Activated CD8-positive, alpha-beta memory T cell treated with anti-CD3 and anti-CD28 coated beads, Interleukin-2, amount 50 U/mL, for 1 hour (primary cell): ENCODE results near the gene HOXC11.

Experiments used
- DNase-seq: peaks from one replicate; pipeline ENCODE4 v3.0.0-alpha.2; 2020; ENCODE audit errors: extremely low read depth

The HOXC11 gene

DNA sequence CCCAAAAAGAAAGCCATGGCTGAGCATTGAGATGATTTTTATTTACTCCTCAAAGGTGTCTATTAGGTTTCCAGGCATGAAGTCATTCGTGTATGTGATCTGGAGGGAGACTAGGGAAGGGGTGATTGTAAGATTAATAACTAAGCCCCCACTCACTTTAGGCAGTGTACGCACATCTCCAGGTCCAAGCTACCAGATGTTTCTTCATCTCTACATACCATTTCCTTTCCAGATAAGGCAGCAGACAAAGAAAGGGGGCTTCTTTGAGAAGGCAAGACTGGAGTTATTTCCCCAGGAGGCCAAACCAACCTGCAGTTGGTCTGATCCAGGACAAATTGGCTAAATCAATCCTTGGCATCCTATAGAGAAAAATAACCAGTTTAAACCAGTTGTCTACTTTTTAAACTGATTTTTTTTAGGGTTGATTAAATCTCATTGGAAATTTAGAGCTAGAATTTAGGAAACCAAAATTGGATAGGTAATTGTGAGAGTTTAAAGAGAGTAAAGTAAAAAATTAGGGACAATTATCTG lies 30.4 kb upstream of the HOXC11 start:
- no peak for DNase-seq

DNA sequence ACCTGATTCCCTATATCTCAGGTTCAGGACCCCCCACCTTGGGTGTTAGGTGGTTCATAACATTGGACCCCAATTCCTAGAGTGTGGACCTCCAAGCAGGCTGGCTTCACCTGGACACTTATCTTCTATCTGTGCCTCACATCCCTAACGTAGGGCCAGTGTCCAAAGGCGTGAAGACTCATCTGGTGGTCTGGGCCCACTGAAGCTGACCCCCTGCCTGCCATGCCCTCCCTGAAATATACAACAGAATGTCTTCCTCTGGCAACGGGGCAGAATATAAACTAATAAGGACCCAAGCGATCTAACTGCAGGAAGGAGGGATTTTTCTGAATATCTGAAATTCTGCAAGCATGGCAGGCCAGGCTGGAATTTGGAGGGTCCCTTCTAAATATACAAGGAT lies 28.7 kb upstream of the HOXC11 start:
- no peak for DNase-seq

DNA sequence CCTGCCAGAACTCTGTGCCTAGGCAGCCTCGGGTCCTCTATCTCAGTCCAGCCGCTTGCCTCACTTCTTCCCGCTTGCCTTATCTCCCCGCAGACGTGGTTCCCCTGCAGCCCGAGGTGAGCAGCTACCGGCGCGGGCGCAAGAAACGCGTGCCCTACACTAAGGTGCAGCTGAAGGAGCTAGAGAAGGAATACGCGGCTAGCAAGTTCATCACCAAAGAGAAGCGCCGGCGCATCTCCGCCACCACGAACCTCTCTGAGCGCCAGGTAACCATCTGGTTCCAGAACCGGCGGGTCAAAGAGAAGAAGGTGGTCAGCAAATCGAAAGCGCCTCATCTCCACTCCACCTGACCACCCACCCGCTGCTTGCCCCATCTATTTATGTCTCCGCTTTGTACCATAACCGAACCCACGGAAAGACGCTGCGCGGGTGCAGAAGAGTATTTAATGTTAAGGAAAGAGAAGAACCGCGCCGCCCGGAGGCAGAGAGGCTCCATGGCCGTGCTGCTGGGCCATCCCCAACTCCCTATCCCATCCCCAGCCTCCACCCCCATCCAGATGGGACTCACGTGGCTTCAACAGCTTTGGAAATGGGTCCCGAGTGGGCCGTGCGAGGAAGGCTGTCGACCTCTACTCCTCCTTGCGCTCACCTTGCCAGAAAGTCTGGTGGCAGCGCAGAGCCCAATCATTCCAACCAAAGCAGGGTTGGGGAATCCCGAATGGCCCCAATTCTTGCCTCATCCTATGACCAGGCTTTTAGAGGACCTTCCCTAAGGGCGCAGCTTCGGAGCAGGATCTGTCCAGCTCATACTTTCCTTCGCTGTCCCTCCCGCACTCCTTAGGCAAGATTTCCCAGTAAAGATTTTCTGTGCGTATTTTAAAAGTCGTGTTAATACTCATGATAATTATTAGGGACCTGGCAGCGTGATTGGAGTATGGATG lies 27.7 kb upstream of the HOXC11 start:
- DNase-seq, result no peak

DNA sequence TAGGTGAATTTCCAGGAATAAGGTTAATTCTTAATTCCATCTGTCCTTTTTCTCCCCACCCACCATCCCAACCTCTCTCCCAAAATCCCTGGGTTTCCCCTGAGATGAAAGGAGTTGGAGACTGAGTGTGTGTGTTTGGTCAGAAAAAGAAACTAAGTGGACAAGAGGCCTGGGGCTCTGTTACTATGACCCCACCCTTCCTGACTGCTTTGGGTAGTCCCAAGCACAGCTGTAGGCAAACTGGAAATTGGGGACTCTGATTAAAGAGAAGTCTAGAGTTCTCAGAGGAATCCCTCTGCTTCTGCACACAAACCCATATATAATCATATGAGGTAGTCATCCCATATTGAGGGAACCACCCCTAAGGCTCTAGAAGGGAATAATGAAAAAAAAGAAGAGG lies 25.2 kb upstream of the HOXC11 start:
- DNase-seq, result no peak

DNA sequence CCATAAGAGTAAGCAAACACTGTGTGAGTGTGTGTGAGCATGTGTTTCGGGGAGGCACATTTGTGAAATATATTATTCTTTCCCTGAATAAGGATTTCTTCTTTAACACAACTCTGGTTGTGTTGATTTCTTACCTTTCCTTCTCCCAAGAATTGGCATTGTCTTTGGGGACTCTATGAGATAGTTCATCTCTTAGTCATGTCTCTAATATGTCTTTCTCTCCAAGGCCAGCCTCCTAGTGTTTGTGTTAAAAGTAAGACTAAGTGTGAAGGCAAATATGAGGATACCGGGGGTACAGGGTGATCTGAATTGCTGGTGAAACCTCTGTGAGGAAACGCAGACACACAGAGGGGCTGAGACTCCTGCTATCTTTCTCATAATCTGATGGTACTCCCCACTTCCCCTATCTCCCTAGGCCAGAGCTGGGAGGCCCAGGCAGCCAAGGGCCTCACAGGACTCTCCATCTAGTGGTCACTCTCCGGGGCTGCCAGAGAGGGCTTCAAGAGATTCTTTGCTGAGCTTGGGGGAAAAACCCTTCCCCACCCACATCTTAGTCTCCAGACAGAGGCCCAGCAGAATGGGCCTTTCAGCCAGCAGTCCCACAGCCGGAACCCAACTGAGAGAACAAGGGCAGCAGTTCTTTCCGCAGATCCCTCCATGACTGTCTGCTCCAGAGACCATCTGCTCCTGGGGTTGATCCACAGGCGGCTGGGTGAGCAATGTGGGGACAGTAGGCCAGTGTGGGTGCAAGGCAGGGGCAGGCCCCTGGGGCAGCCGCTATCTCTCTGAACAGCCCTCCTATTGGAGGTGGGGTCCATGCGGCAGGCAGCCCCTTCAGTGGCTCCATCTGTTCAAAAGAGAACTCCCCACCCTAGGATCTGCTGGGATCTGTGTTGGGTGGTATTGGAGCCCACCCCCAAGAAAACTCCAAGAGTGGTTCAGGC lies 24.0 kb upstream of the HOXC11 start:
- no peak for DNase-seq

DNA sequence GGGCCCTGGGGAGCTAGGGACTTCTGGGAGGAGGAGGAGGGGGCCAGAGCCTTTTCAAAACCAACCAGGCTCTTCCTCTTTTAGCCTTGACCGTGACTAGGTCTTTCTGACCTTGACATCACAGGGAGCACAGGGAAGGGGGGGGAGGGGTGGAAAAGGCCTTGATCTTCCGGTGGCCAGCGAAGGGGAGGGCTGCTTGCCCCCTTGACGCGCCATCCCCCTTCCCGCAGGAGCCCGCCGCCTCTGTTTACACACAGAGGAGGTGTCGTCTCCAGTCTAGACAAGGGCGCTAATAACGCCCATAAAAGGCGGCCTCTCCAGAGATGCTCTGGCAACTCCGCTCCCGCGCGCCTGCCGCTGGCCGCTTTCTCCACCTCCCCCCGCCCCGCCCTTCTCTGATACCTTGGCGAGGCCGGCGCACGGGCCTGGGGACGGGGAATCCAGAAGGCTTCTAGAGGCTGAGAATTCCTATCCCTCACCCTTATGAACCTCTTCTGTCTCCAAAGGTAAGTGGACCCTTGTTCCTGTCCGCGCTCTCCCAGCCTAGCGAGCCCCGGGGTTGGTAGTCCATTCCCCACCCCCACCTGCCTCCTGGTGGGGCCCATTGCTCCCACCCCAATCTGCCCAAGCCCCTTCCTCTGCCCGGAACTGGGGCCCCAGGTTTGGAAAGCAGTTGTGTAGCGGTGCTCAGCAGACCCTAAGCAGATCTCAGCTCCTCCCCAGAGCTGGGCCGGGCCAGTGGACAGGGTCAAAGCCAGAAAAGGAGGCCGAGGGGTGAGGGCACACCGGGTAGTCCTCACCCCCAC lies 23.1 kb upstream of the HOXC11 start:
- no peak for DNase-seq

DNA sequence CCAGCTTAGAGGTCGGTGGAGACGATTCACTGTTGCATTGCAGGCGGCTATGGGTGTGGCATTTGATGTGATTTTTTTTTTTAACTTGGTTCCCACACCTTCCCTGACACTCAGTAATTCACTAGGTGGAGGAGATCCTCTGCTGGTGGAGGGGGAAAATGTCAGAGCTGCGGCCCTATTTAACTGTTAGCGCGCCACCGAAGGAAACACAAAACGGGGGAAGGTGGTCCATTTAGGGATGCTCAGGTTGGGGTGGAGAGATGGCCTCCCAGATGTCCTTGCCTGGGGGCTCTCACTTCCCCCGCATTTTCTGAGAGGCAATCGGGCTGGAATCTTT lies 22.5 kb upstream of the HOXC11 start:
- no peak for DNase-seq

DNA sequence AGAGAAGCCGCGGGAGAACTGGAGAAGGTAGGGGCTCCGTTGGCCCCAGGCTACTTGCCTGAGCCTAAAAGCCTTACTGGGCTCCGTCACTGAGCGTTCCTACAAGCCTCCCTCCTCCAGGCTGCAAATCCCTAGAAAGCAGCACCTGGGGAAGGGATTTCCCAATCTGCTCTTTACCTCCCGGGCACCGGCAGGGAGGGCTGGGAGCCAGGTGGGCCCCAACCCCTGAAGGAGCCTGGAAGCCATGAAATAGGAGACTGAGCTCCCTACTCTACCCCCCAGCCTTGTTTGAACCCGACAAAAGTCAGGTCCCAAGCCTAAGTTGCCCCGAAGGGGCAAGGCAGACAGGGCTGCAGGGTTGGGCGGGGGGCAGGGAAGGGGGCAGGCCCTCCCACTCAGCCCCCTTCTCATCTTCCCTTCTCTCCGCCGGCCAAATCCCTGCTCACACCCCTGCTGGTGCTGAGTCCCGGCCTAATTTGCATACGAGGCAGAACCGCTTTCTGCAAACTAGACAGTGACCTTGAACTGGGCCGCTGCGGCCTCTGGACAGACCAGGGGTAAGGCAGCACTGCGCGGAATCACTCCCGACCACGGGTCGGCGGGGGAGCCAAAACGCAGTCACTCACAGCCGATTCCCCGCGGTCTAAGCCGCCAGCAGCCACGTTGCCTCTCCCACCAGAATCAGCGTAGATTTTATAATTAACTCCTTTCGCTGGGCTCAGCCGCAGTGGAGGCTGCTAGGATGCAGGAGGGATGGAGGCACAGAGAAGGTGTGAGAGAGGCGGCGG lies 21.9 kb upstream of the HOXC11 start:
- no peak for DNase-seq

DNA sequence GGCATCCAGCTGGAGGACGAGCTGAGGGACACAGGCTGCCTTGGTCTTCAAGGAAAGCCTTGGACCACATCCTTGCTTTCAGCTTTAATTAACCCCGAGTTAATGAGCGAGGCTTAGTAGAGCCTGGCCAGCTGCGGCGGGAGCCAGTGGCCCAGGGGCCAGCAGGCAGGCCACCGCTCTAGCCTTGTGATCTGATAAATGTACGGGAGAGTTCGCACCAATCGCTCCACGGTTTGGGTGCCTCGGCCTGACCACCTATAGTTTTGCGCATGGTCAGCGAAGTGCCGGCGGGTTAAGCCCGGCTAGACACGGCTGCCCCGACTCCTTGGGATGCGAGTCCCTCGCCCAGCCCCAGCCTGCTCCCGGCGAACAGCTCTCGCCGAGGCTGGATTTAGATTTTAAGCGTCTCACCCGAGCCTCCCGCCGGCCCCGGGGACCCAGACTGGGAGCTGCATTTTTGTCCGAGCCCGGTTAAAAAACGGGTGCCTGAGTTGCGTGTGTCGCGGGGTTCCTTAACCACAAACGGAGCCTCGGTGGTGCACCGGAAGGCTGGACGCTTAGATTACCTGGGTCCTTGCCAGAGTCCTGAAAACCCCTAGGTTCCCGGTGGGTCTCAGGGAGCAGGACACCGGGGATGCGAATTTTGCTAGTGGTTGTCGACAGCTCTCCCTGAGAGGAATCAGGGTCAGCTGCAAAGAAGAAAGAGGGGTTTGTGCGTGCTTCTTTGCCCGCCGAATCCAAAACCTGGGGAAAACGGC lies 21.2 kb upstream of the HOXC11 start:
- no peak for DNase-seq

DNA sequence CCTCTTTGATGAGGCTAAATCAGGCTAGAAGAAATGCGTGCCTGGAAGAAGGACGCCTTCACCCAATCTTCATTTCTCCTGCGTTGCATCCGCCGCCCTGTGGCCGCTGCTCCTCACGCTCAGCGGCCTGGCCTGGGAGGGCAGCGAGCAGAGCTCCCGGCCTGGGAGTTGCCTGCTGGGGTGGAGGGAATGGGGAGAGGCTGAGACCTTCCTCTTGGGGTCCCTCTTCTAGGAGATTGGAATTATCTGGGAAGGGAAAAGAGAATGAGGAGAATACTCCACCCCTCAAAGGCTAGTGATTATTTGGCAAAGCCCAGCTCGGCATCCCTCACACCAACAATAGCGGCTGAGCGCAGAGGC lies 20.6 kb upstream of the HOXC11 start:
- DNase-seq, result no peak

DNA sequence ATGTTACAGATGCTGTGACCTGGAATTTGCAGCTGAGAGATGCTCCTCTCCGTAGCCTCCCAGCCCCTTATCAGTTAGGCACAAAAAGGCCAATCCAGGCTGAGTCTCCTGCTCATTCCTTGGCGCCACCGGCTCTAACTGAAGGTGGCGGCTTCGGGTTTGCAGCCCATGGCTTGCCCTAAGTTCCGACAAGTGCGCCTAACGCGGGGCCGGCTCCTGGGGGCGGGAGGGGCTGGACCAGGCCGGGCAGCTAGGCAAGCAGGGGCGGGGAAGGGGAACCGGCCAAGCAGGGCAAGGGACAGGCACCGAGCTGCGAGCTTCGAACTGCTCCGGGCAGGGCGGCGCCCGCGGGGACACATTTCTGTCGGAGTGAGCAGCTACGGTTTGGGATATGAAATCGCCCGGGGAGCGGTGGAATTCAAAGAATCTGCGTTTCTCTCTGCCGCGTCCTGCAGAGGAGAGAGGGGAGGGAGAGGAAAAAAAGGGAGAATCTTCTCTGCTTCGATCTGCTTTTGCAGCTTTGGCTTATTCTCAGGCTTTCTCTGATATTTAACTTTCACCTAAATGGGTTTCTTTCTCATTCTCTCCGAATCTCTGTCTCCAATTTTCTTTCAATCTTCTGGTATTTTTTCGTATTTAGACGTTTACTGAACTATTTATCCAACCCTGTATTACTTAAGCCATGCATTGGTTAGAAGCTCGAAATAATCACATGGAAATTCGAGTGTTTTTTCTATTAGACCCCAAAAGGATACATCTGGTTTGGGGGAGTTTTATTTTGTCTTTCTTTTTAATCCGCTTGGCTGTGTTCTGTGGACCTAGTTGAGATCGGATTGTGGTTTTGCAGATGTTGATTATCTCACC lies 19.8 kb upstream of the HOXC11 start:
- DNase-seq, result no peak

DNA sequence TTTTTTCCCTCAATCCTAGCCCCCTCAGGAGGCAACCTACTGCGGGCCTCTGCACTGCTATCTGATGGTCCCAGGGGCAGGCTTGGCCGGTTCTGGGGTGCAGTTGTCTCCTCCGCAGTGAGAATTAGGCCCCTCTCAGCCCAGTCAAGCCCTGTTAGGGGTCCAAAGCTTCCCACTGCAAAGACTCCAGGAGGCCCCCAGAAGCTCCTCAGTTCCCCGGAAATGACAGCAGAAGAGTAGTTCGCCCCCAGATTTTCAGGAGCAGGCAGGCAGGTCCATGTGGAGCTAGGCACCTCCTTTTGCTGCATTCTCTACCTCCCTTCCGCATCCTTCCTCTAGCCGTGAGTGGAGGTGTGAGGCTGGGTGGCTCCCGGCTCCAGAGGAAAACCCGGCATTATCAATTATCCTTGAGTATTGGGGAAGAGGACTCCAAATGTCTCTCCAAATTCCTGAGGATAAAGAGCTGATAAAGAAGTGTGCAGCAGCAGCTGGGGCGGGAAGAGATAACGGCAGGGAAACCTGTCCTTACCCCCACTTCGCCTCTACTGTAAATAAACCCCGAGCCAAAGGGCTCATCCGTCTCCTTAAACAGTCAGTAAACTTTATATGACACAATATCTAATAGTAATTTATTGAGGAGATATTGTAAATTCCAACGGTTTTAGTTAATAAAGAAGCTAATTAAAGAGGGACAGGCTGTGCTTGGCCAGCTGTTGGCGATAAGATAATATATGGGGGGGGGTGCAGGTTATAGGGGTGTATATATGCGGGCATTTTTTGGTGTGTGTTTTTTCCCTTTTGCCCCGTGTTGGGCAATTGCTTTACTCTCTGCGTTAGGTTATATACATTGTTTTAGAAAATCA lies 18.9 kb upstream of the HOXC11 start:
- no peak for DNase-seq

DNA sequence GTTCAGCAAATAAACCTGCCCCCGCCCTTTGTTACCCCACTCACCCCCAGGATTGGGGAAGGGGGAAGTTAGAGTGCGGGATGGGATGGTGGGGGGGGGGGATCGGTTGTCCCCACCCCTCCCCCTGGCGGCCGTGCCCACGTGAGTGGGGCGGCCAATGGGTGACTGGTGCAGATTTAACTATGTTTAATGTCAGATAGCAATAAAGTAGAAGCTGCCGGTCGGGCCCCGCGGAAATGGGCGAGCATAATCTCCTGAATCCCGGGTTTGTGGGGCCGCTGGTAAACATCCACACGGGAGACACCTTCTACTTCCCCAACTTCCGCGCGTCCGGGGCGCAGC lies 18.3 kb upstream of the HOXC11 start, which contains the start of gene HOXC12:
Gene HOXC12 (plus strand): TSS at position 210 of the 342 bp plus-strand sequence. CDS start 27 bp downstream, at position 237.
- no peak for DNase-seq

DNA sequence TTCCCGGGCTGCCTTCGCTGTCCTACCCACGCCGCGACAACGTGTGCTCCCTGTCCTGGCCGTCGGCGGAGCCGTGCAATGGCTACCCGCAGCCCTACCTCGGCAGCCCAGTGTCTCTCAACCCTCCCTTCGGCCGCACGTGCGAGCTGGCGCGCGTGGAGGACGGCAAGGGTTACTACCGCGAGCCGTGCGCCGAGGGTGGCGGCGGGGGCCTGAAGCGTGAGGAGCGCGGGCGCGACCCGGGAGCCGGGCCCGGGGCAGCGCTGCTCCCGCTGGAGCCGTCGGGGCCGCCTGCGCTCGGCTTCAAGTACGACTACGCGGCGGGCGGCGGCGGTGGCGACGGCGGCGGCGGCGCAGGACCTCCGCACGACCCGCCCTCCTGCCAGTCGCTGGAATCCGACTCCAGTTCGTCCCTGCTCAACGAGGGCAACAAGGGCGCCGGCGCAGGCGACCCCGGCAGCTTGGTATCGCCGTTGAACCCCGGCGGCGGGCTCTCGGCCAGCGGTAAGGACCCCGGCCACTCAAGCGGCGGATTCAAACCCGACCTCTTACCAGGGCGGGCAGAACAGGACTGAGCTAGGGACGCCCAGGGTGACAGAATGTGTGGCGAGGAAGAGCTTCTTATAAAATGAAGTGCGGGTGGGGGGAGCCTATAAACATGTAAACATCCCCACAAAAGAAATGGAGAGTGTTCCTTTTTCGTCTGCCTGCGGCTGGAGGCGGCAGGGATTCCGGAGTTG lies 17.7 kb upstream of the HOXC11 start:
- DNase-seq, result no peak

DNA sequence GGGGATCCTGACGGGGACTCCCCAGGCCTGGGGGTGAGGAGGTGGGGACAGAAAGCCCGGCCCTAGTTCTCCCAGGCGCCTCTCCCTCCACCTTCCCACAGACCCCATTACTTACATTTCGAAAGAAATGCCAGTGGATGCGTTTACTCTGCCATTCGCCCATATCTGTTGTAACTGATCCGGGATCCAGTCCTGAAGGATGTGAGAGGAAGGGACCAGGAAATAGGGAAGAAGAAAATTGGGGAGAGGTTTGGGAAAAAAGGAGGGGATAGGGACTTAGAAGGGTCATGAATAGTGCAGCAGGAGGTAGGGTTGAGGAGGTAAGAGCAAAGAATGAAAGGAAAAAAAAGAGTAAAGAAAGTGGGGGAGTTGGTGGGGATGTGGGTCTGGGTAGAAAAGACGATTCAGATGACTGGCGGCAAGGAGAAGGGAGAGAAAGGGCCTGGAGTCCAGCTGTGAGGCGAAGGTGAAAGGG lies 17.1 kb upstream of the HOXC11 start:
- DNase-seq, result no peak

DNA sequence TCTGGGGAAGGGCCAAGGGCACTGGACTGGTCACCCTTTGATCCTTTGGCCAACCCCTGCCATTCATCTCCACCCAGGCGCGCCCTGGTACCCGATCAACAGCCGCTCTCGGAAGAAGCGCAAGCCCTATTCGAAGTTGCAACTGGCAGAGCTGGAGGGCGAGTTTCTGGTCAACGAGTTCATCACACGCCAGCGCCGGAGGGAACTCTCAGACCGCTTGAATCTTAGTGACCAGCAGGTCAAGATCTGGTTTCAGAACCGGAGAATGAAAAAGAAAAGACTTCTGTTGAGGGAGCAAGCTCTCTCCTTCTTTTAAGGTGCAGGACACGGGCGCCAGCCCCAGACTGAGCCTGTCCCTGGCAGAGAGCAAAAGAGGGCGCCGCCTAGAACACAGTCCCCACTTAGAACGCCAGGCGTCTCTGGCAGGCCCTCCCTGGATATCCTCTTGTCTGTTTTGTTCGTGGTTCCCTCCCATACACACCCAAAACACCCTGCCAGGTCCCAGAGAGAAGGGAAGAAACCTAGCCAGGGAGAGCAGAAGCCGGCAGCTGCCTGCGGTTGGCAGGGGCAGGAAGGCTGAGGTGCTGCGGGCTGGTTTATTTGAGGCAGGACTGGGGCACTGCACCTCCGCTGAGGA lies 16.6 kb upstream of the HOXC11 start:
- DNase-seq, result no peak
